GM19397 (cell line): ENCODE data around the gene COPE.

Experiments used
- ATAC-seq: cut with Tn5 transposase; IDR thresholded peaks from one replicate; pipeline ENCODE4 v1.9.1; 2021; ENCODE audit warnings: mild to moderate bottlenecking, moderate library complexity; ENCODE audit not compliant: unreplicated experiment

Gene COPE

GRCh38 chr19:18853755-18854427 lies 65.3 kb downstream of the COPE start:
- ATAC-seq: no peak

GRCh38 chr19:18852648-18853047 lies 66.5 kb downstream of the COPE start:
- no peak for ATAC-seq

GRCh38 chr19:18851673-18852325 lies 67.4 kb downstream of the COPE start:
- ATAC-seq: no peak

GRCh38 chr19:18850471-18851375 lies 68.5 kb downstream of the COPE start:
- ATAC-seq: no peak

GRCh38 chr19:18849838-18850400 lies 69.3 kb downstream of the COPE start:
- ATAC-seq: no peak
